ENCODE data around the gene TCL1B. TPM values are rescaled to one million over a fixed set of nuclear protein-coding genes. Genes with fewer than 3 reads are reported as not detected.

Gene TCL1B
- total RNA-seq, 1 experiment from 2014 or later = not detected

- no peaks in the 10 kb centered on the region; the same call in 1 of the 2 replicates for H3K27me3 ChIP-seq (ENCODE audit: control insufficient read depth, insufficient read depth, low read length)
- TF ChIP-seq POLR2AphosphoS5 (IDR thresholded peaks at IDR 0.05; ENCODE audit: low read depth, low read length) = no peak
- no peak for TF ChIP-seq REST (IDR thresholded peaks at IDR 0.05; ENCODE audit: insufficient read depth in 1 of 2, low read depth in 2 of 2, low read length in 1 of 2)
- TF ChIP-seq, protein P1, sequence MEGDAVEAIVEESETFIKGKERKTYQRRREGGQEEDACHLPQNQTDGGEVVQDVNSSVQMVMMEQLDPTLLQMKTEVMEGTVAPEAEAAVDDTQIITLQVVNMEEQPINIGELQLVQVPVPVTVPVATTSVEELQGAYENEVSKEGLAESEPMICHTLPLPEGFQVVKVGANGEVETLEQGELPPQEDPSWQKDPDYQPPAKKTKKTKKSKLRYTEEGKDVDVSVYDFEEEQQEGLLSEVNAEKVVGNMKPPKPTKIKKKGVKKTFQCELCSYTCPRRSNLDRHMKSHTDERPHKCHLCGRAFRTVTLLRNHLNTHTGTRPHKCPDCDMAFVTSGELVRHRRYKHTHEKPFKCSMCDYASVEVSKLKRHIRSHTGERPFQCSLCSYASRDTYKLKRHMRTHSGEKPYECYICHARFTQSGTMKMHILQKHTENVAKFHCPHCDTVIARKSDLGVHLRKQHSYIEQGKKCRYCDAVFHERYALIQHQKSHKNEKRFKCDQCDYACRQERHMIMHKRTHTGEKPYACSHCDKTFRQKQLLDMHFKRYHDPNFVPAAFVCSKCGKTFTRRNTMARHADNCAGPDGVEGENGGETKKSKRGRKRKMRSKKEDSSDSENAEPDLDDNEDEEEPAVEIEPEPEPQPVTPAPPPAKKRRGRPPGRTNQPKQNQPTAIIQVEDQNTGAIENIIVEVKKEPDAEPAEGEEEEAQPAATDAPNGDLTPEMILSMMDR (IDR thresholded peaks at IDR 0.05) = no peak
- no peak for TF ChIP-seq SIN3A (IDR thresholded peaks at IDR 0.05; ENCODE audit: borderline replicate concordance, insufficient read depth, low read depth, low read length)
- TF ChIP-seq TCF7L2 (IDR thresholded peaks at IDR 0.05; ENCODE audit: low read depth, low read length) = no peak
- CTCF ChIA-PET = no interaction called here
- no peaks in the 10 kb centered on the region for H3K36me3 ChIP-seq (ENCODE audit: control insufficient read depth, insufficient read depth, low read length)
- no TSS peak for BruUV-seq (replicated peaks)
- no peak overlapping the region for H3K27ac ChIP-seq (ENCODE audit: low read length)
- no peaks in the 10 kb centered on the region for H3K4me1 ChIP-seq (ENCODE audit: control insufficient read depth, insufficient read depth, low read length)
- no peak overlapping the region for H3K4me3 ChIP-seq (ENCODE audit: low read depth in 2 of 2, low read length in 2 of 2)
- POLR2A ChIA-PET = no interaction called here
- intact Hi-C loops (cut with micrococcal nuclease; ENCODE audit: unreplicated experiment) (no loop called here), in situ Hi-C loops (cut with HindIII; ENCODE audit: low pct_unique_long_range_greater_than_20kb, low sequenced_read_pairs) (no loop called here)
- DNase-seq (ENCODE audit: low read depth, low spot score) (no peak), ATAC-seq (no peak)
- H3K9me3 ChIP-seq (ENCODE audit: control insufficient read depth, insufficient read depth, low read depth, low read length) = no peaks in the 10 kb centered on the region
Observed at GRCh38 chr14:95668235-95668772, 17.9 kb upstream of the TCL1B start.

GRCh38 chr14:95674613-95675012, 11.6 kb upstream of the TCL1B start:
- ChIA-PET POLR2A (no interaction called here), CTCF (no interaction called here)
- H3K36me3 ChIP-seq (ENCODE audit: control insufficient read depth, insufficient read depth, low read length) = no peaks in the 10 kb centered on the region
- TF ChIP-seq SIN3A (IDR thresholded peaks at IDR 0.05; ENCODE audit: borderline replicate concordance, insufficient read depth, low read depth, low read length) = no peak
- no peak for TF ChIP-seq REST (IDR thresholded peaks at IDR 0.05; ENCODE audit: insufficient read depth in 1 of 2, low read depth in 2 of 2, low read length in 1 of 2)
- TF ChIP-seq TCF7L2 (IDR thresholded peaks at IDR 0.05; ENCODE audit: low read depth, low read length) = no peak
- no peak for TF ChIP-seq POLR2AphosphoS5 (IDR thresholded peaks at IDR 0.05; ENCODE audit: low read depth, low read length)
- TF ChIP-seq, protein P1 (IDR thresholded peaks at IDR 0.05) = no peak
- no peaks in the 10 kb centered on the region for H3K9me3 ChIP-seq (ENCODE audit: control insufficient read depth, insufficient read depth, low read depth, low read length)
- DNase-seq (ENCODE audit: low read depth, low spot score) (no peak), ATAC-seq (no peak)
- H3K4me3 ChIP-seq (ENCODE audit: low read depth in 2 of 2, low read length in 2 of 2) = no peak overlapping the region
- H3K27ac ChIP-seq (ENCODE audit: low read length) = no peak overlapping the region
- H3K27me3 ChIP-seq (ENCODE audit: control insufficient read depth, insufficient read depth, low read length) = no peaks in the 10 kb centered on the region; the same call in 1 of the 2 replicates
- intact Hi-C loops (cut with micrococcal nuclease; ENCODE audit: unreplicated experiment) (no loop called here), in situ Hi-C loops (cut with HindIII; ENCODE audit: low pct_unique_long_range_greater_than_20kb, low sequenced_read_pairs) (no loop called here)
- no peaks in the 10 kb centered on the region for H3K4me1 ChIP-seq (ENCODE audit: control insufficient read depth, insufficient read depth, low read length)
- no TSS peak for BruUV-seq (replicated peaks)

Data from Panc1 (cell line).